ENCODE results near the gene CASP9.

The CASP9 gene

GRCh38 chr1:15452216-15452615 lies 71.8 kb downstream of the CASP9 start:
- TF ChIP-seq CTCF (conservative IDR thresholded peaks at IDR 0.05; ENCODE audit: control insufficient read depth, insufficient read depth, low read depth, low read length) = no peak
- H3K4me3 ChIP-seq (ENCODE audit: control insufficient read depth, low read depth, low read length) = no peak overlapping the region
- peak; percentile 52 for DNase-seq (ENCODE audit: low read depth)

GRCh38 chr1:15451014-15451722 lies 72.8 kb downstream of the CASP9 start:
- DNase-seq (ENCODE audit: low read depth) = no peak
- no peak overlapping the region for H3K4me3 ChIP-seq (ENCODE audit: control insufficient read depth, low read depth, low read length)
- TF ChIP-seq CTCF (conservative IDR thresholded peaks at IDR 0.05; ENCODE audit: control insufficient read depth, insufficient read depth, low read depth, low read length) = no peak

GRCh38 chr1:15449567-15449966 lies 74.4 kb downstream of the CASP9 start:
- no peak overlapping the region for H3K4me3 ChIP-seq (ENCODE audit: control insufficient read depth, low read depth, low read length)
- DNase-seq (ENCODE audit: low read depth) = no peak
- no peak for TF ChIP-seq CTCF (conservative IDR thresholded peaks at IDR 0.05; ENCODE audit: control insufficient read depth, insufficient read depth, low read depth, low read length)

GRCh38 chr1:15448877-15449462 lies 75.0 kb downstream of the CASP9 start:
- TF ChIP-seq CTCF (conservative IDR thresholded peaks at IDR 0.05; ENCODE audit: control insufficient read depth, insufficient read depth, low read depth, low read length) = no peak
- H3K4me3 ChIP-seq (ENCODE audit: control insufficient read depth, low read depth, low read length) = no peak overlapping the region
- DNase-seq (ENCODE audit: low read depth) = no peak

- DNase-seq (ENCODE audit: low read depth) = no peak
These were observed 77.8 kb downstream of the CASP9 start for GRCh38 chr1:15446212-15446611.

GRCh38 chr1:15445390-15446122 lies 78.5 kb downstream of the CASP9 start:
- H3K4me3 ChIP-seq (ENCODE audit: control insufficient read depth, low read depth, low read length) = no peak overlapping the region
- TF ChIP-seq CTCF (conservative IDR thresholded peaks at IDR 0.05; ENCODE audit: control insufficient read depth, insufficient read depth, low read depth, low read length) = no peak

More at GRCh38 chr1:15446212-15446611, 77.8 kb downstream of the CASP9 start:
- no peak overlapping the region for H3K4me3 ChIP-seq (ENCODE audit: control insufficient read depth, low read depth, low read length)
- TF ChIP-seq CTCF (conservative IDR thresholded peaks at IDR 0.05; ENCODE audit: control insufficient read depth, insufficient read depth, low read depth, low read length) = no peak

More at GRCh38 chr1:15445390-15446122, 78.5 kb downstream of the CASP9 start:
- no peak for DNase-seq (ENCODE audit: low read depth)

Data from fibroblast of mammary gland (primary cell).